NCI-H2171 (cell line): Measurements from ENCODE around the gene ANXA2.
A peak's percentile ranks its signal among the peaks of the same experiment; 100 is the strongest.

Experiments
- DNase-seq: peaks from one replicate; lab custom pipeline; 2025; lab: John Stamatoyannopoulos, UW

The ANXA2 gene

DNA sequence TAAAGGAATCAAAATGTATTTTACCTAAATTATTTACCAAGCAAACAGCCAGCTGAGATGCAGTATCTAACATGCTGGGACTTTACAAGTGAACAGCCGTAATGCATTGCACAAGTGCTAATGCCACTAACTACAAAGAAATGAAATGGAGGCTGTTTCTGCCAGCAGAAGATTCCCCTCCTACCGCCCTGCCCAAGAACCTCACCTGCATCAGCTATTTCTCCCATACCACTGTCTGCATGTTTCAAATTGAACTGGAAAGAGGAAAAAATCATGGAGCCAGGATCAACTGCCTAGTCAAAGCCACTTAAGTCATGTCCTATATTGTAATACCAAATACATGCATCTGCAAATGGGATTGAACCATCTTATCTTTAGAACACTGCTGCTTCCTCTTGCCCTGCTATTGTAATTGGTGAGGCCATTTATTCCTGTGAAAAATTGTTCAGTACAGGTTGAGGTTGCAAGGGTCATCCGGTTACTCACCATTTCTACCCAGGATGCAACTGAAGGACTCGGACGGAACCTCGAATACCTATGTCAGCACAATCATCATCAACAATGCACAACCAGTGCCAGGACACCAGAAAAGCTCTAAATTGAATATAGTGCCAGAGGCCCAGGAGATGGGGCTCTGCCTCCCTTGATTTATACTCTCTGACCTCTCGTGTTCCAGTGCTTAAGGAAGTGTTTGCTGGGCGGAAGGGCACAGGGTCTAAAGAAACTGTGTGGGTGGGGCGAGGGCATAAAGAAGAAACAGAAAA, 27.5 kb downstream of the ANXA2 start:
- DNase-seq, result no peak

DNA sequence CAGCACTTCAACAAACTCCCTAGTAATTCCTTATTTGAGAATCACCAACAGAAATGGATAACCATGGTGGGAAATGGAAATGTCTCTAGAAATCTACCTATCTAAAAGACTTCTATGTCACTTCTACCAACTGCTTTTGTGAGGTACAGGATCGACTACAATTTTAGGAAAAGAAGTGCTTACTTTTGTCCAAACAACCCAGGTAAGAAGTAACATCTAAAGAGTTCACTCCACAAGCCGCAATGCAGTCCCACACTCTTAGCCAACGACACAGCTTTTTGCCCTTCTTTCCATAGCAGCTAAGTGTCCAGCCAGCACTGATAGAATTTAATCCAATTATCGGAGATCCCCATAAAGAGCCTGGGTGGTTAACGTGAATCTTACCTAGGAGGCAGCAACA, 28.1 kb downstream of the ANXA2 start:
- no peak for DNase-seq

DNA sequence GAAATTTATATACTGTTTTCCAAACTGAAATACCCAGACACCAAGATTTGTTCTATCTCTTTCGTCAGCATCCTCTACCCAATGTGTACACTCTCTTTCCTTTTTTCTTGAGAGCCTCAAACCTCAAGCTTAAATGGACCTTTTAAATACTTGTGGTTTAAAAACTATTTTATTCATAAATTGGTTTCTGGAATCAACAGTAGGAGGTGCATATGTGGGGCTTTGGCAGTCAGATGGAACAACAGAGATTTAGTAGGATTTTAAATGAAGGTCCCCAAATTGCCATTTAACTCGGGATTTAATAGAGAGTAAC, 33.2 kb downstream of the ANXA2 start:
- no peak for DNase-seq

DNA sequence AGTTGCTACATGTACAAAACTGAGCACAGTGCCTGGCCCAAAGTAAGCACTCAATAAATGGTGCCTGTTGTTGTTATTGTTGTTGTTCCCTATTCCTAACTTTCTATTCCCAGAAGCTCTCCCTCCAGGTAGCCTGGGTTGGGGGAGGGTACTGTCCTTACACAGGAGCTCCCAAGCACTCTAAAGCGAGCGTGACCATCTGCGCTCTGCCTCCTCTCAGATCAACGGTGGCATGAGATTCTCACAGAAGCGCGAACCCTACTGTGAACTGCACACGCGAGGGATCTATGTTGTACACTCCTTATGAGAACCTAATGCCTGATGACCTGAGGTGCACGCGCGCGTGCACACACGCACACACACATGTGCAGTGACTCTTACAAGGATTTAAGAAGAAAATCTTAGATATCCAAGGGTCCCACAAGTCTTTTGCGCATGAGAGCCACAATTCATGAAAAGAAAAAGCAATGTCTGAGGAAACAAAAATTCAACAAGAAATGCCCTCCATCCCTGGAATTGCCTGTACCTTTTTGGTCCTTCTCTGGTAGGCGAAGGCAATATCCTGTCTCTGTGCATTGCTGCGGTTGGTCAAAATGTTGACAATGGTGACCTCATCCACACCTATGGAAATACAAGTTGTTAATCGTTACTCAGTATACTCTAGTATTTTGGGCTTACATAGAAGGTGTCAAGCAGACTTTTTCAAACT, 33.7 kb downstream of the ANXA2 start:
- DNase-seq, result no peak

DNA sequence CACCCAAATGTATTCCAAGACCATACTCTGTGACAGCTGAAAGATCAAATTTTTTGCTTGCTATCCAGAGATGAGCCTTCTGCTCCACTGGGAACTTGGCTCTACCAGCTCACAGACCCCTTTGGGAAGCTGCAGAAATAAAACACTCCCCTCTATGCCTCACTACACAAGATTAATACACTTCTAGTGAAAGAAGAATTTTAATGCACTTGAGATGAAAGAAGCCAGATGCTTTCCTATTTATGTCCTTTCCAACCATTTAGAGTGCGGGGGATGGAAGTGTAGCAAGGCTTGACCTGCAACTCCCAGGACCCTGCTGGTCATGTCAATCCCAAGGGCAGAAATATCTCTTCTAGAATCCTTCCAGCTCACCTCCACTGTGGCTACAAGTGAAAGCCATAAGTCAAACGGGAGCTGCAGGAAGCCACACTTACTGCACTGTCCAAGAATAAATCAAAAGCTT, 34.7 kb downstream of the ANXA2 start:
- DNase-seq, result peak; percentile 48

DNA sequence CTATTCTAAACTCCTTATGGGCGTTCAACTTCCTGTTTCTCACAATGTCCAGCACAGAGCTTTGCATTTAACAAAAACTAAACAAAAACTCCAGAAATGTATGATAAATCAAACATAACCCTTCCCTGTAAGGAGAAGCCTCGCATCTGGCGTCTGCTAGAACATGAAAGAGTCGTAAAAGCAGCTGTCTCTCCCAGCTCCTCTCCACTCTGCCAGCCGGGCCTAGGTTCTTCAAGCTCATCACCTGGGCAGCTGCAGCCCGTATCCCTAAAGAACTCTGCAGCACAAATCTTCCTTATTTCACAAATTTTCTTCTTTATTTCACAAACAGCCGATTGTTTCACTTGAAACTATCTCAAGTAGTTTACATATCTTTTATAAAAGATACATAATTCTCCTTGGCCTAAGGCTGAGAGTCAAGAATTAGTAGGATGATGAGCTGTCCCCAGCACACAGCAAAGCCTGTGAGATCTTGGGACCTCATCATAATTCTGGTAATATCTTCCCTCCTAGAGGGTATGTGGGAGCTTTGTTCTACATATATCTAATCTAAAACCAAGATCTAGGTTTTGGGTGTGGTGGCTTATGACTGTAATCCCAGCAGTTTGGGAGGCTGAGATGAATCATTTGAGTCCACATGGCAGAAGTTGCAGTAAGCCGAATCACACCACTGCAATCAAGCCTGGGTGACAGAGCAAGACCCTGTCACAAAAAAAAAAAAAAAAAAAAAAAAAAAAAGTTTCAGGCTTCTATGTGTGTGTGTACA, 35.3 kb downstream of the ANXA2 start:
- no peak for DNase-seq

DNA sequence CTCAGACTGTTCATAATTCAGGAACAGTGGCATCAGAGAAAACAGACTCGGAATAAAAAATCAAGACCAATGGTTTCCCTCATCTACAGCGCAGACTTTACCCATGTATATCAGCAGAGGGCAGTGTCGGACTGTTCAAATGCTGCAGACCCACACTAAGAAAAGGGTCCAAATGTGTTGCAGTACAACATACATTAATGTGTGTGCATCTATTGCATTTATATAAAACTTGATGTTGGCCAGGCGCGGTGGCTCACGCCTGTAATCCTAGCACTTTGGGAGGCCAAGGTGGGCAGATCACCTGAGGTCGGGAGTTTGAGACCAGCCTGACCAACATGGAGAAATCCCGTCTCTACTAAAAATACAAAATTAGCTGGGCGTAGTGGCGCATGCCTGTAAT, 38.0 kb downstream of the ANXA2 start:
- DNase-seq, result peak; percentile 30

DNA sequence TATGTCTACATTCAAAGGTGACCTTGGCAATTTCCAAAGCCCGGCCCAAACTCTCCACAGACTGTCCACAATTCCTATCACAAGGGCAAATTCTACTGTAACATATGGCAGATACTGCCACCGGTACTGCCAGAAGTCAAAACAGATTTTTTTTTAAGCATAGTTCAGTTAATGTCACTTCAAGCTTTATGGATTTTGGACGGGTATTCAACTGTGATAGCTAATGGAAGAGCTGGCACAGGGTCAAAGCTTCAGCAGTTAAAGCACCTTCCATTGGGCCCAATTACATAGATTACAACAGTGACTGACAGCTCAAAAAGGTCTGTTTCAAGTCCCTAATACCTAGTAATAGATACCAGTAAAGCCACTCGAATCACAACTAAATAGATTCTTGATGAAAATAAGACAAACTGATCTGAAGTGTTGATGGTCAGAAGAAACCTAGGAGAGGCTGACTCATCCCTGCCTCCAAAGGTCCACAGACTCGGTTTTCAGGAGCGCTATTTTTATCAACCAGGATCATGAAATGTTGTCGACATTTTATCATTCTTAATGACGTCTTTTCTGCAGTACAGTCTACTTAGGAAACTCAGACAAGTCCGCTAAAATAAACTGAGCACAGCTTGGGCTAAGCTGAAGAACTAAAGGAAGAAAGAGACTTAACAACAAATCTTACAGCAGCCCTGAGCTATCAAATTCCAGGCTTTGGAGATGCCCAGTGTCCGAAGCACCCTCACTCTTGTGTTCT, 38.7 kb downstream of the ANXA2 start:
- DNase-seq, result peak; percentile 95

DNA sequence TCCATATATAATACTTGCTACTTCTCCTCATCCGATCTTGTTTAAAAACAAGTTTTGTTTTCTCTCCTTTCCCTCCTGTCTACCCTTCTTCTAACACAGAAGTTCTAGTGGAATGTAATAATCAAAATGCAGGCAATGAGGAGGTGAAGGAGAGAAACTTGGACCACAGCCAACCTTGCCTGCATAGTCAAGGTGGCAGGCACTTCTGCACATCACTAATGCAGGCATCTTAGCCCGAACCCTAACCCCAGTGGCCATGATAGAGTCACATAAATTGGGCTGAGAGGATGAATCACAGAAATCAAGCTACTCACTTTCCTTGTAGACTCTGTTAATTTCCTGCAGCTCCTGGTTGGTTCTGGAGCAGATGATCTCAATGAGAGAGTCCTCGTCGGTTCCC, 41.0 kb downstream of the ANXA2 start:
- no peak for DNase-seq

DNA sequence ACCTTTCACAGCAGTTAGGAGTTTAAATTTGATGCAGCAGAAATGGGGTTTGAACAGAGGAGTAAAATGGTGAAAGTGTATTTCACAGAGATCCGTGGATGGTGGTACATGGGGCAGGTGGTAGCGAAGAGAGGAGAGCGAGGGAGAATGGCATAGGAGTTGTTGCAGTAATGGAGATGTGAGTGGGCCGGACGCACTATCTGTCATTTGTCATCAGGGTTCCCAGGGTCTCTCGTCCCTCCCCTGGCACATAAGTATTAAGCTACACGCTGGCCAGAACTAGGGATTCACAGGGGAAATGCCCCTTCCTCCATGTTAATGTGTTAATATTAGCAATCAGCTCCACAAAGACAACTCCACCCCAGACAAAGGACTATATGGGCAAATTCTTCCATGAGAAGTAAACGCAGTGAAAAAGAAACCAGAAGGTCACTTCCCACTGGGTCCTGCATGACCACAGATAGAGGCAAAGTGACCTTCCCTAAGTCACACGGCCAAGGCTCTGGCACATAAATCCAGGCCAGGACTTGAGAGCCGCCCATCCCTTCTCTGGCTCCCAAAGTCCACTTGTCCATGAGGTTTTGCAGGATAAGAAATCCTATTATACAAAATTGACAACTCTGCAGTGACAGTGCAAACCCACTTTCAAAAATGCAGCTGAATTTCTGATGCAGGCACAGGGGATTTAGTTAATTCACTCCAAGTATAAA, 42.5 kb downstream of the ANXA2 start:
- DNase-seq, result no peak

DNA sequence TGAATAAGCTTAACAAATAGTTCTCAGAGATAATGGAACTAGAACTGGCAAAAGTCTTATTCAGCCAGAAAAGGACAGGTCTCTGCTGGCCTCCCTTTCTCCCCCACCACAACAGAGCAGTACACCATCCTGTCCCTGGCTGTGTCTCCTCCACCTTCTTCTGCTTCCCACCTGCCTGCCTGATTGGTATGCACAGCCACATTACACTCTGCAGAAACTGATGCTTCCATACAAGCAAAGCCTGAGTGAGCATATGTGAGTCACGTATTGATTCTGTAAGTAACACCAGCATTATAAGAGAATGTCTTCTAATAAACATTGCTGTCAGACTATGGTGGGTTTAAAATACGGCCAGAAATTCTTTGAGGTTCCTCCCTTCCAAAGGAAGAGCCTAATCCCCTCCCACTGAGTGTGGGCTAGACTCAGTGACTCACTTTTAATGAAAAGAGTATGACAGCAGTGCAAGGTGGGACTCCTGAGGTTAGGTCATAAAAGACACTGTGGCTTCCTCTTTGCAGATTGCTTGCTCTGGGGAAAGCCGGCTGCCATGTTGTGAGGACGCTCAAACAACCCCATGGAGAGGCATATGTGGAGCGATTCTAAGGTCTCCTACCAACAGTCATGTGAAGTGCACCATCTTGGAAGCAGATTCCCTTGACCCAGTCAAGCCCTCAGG, 44.4 kb downstream of the ANXA2 start:
- no peak for DNase-seq

DNA sequence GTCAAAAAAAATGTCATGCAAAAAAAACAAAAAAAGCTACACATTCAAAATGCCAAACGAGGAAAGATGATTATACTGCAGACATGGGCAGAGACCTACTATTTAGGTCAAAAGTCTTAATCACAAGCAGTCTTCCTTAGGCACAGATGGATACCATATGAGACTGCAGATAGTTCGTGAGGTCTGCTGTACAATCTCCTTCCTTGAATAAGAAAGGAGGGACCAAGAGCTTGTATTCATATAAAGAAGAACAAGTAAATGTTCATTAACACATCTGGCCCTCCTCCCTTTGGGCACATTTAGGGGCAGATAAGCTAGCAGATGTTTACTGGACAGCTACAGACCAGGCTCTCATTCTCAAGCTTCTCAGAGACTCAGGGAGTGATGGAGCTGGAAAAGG, 45.3 kb downstream of the ANXA2 start:
- DNase-seq, result no peak

DNA sequence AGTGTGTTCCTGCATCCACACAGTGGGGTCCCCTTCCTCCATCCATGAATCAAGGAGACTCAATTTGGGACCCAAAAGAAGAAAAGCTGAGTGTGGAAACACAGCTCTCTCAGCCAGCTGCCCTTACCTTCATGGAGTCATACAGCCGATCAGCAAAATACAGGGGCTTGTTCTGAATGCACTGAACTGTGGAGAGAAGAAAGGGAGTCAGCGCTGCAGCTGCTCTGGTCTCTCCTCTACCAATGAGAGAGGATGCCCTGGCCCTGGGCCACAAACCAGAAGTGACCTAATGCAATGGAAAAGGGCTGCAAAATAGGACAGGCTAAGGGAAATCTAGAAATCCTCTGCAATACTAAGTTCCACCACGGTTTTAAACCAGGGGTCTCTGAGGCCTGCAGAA, 46.7 kb downstream of the ANXA2 start:
- DNase-seq, result peak; percentile 74

DNA sequence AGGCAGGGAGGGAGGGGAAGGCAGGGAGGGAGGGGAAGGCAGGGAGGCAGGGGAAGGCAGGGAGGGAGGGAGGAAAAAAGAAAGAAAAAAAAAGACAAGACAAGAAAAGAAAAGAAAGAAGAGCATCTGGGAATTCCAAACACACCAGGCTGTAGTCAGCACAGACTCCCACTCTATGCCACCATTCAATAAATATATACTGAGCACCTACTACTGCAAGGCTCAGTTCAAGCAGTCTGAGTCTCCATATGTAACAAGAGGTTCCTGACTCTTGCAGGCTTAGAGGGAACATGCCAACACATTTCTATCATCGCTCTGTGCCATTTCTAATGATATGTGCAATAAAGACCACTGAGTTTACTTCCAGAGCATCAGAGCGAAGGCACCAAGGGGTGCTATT, 47.7 kb downstream of the ANXA2 start:
- DNase-seq, result no peak

DNA sequence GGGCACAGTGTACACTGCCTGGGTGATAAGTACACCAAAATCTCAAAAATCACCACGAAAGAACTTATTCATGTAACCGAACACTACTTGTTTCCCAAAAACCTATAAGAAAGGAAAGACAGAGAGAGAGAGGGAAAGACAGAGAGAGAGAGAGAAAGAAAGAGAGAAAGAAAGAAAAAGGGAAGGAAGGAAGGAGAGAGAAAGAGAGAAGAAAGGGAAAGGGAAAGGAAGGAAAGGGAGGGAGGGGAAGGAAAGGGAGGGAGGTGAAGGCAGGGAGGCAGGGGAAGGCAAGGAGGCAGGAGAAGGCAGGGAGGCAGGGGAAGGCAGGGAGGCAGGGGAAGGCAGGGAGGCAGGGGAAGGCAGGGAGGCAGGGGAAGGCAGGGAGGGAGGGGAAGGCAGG, 48.2 kb downstream of the ANXA2 start:
- DNase-seq, result no peak

DNA sequence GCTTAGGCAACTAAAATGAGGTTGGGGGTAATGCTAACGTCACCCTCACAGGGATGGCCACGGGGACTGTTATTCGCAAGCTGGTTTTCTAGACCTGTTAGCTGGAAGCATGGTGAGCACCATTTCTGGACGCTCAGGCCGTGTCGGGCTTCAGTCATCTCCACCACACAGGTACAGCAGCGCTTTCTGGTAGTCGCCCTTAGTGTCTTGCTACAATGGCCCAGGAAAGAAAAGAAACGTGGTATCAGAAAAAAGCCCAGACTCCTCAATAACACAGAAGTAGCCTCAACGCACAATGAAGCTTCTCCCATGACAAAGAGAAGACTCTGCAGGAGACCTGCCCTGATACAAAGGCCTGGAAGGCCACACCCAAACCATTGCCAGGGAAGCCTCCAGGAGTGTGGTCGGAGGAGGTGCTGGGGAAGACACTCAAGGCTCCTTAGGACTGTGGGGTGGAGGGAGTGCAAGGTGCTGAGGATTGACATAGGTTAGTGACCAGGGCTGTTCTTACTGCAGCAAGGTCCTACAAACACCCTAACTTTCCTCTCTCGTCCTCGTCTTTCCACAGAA, 50.2 kb downstream of the ANXA2 start:
- no peak for DNase-seq

DNA sequence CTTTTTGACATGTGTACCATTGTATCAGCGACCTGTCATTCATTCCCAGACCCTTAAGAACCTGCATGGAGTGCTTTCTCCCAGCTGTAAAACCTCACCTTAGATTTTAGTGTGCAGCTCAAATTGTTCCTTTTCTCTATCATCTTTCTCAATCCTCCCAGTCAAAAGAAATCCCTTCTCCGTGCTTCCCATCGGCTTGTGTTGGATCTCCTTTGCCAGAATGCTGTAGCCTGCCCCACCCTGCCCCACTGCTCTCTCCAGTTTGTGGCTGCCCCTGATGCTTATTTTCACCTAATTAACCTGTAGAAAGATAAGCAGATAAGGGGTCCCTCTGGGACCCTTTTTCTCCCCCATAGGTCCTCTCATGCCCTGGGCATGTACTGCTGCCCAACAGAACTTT, 51.1 kb downstream of the ANXA2 start:
- DNase-seq, result no peak

DNA sequence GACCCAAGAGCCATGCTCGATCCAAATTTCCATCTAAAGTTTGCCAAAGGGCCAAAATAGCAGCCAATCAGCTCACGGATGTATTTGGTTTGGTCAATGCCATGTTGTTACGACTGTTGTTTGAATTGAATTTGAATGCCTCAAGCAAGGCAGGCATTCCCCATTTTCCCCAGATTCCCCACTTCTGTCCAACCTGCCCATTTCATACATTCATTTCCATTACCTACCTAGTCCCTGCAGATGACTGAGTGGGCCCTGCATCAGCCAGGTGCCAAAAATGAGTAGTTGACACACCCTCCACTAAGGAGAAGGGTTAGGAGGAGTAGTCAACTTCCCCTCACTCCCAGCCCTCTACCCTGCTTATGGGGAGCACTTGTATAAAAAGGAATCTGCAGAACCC, 51.7 kb downstream of the ANXA2 start:
- no peak for DNase-seq

DNA sequence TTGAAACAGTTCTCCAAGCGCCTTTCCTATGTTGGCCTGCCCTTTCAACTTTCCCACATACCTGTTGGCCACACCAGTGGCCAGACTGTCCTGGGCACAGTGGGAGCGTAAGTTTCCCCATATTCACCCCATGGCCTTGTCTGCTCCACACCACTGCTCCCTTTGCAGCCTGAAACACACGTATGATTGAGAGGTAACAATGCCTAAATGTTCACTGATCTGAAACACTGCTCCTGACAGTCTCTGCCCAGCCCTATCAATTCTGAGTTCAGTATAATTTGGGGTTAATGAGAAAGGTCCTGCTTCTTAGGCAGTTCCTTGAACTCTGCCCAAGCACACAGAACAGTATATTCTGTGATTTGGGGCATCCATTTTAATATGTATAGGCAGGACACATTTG, 52.2 kb downstream of the ANXA2 start:
- no peak for DNase-seq

DNA sequence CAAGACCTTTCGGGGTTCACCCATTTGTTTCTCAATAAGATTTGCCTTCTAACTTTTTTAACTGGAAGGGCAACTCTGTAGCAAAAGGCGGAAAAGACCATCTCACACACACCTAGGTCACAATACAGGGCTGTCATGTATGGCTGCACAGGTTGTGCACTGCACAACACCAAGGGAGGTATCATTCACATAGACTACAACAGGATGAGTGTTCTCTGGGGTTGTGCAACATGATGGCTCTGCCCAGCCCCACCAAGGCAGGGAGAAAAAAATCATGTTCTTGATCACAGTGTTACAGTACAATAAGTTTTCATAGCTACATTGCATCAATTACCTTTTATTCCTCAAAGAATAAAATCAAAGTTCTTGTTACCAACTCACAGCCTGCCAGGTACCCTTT, 52.8 kb downstream of the ANXA2 start:
- DNase-seq, result no peak

DNA sequence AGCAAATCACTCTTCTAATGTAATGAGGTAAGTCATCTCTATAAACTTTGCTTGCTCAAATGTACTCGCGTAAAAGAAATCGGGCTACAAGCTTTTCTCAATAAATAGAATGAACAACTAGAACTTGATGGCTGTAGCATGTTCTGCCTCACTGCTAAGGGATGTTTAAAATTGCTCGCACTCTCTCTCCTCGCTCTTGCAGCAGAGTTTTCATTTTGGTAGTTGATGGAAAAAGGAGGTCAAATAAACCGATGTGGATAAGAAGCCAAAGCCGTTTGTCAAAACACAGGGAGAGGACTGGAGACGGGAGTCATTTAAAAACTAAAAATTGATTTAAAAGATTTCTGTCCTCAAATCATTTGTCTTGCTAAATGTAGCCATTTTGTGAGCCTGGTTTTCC, 53.3 kb downstream of the ANXA2 start:
- no peak for DNase-seq
